Fibroblast of pulmonary artery (primary cell): ENCODE measurements around the gene TIMM44.

Experiments
- DNase-seq: peaks from one replicate; pipeline ENCODE4 v3.0.0-alpha.2; 2010; ENCODE audit warnings: low read depth
- H3K4me3 ChIP-seq: replicated peaks from 2 replicates; pipeline ENCODE4 v1.5.1; 2011; ENCODE audit warnings: low read depth, mild to moderate bottlenecking, control low read depth, low read length, moderate library complexity
- CTCF ChIP-seq: IDR thresholded peaks from 2 replicates; pipeline ENCODE4 v1.5.1; 2011; ENCODE audit warnings: mild to moderate bottlenecking, control low read depth, low read length, inconsistent platforms; ENCODE audit errors: missing control alignments

Gene TIMM44

GRCh38 chr19:7969555-7969939 is 26.1 kb upstream of the TIMM44 start:
- TF ChIP-seq CTCF, result no peak
- H3K4me3 ChIP-seq, result no peak overlapping the region
- DNase-seq, result no peak

- no peak for TF ChIP-seq CTCF
- no peak overlapping the region for H3K4me3 ChIP-seq
- DNase-seq, result no peak
Observed at GRCh38 chr19:7968796-7969554, 25.5 kb upstream of the TIMM44 start.

- TF ChIP-seq CTCF, result no peak
- no peak overlapping the region for H3K4me3 ChIP-seq
- no peak for DNase-seq
Observed at GRCh38 chr19:7968008-7968795, 24.7 kb upstream of the TIMM44 start.

GRCh38 chr19:7965921-7966665 is 22.6 kb upstream of the TIMM44 start:
- H3K4me3 ChIP-seq, result no peak overlapping the region
- no peak for TF ChIP-seq CTCF
- no peak for DNase-seq

GRCh38 chr19:7965259-7965841 is 21.9 kb upstream of the TIMM44 start:
- DNase-seq, result no peak
- no peak overlapping the region for H3K4me3 ChIP-seq
- TF ChIP-seq CTCF, result no peak

- no peak for DNase-seq
- H3K4me3 ChIP-seq, result no peak overlapping the region
- TF ChIP-seq CTCF, result no peak
Observed at GRCh38 chr19:7963566-7963965, 20.1 kb upstream of the TIMM44 start.
